ENCODE measurements around the gene SCGB3A2.
"Not testable (repeated sequence)": the region's sequence is repeated elsewhere in the genome, so short reads cannot be mapped to it uniquely, and the experiment has no call there.

The SCGB3A2 gene

GRCh38 chr5:147860641-147861025 is 17.9 kb upstream of the SCGB3A2 start:
- no peak overlapping the region for H3K27ac ChIP-seq (ENCODE audit: low read length, poor library complexity, severe bottlenecking)
- H3K4me2 ChIP-seq (ENCODE audit: low read length, poor library complexity, severe bottlenecking), result no peak overlapping the region
- no peak overlapping the region for H3K18ac ChIP-seq (ENCODE audit: low read depth in 1 of 2, low read length in 2 of 2)
- H3K9me3 ChIP-seq (ENCODE audit: control insufficient read depth, low read length), result no peaks in the 10 kb centered on the region
- no peaks in the 10 kb centered on the region for H3K79me1 ChIP-seq (replicated peaks; ENCODE audit: low read length, poor library complexity, severe bottlenecking)
- H3K14ac ChIP-seq (ENCODE audit: low read length in 2 of 2), result no peak overlapping the region
- no peak overlapping the region for H3K4ac ChIP-seq (ENCODE audit: low read depth in 1 of 2, low read length in 2 of 2)
- H3K4me1 ChIP-seq (ENCODE audit: control insufficient read depth, insufficient read depth, low read depth, low read length), result no peaks in the 10 kb centered on the region
- H2AK5ac ChIP-seq (ENCODE audit: low read length, severe bottlenecking), result no peak overlapping the region
- no peak overlapping the region for H4K8ac ChIP-seq (ENCODE audit: low read length)
- WGBS, result 80% methylated on average over 1 of the region's 1 CpG
- no peak overlapping the region for H4K91ac ChIP-seq (ENCODE audit: low read length)
- no peak overlapping the region for H3K23ac ChIP-seq (ENCODE audit: low read length in 2 of 2)
- H3K4me3 ChIP-seq (ENCODE audit: insufficient read depth in 1 of 2, low read depth in 1 of 2, low read length in 2 of 2), result no peak overlapping the region
- H2BK120ac ChIP-seq (ENCODE audit: low read depth, low read length), result no peak overlapping the region
- no peak overlapping the region for H2BK5ac ChIP-seq (ENCODE audit: low read depth, low read length, poor library complexity, severe bottlenecking)
- H2BK15ac ChIP-seq (ENCODE audit: low read depth, poor library complexity, severe bottlenecking), result no peak overlapping the region
- DNase-seq, result no peak
- no peaks in the 10 kb centered on the region for H3K36me3 ChIP-seq (ENCODE audit: control insufficient read depth in 1 of 2, insufficient read depth in 2 of 2, low read depth in 1 of 2, low read length in 2 of 2)
- H3K27me3 ChIP-seq (ENCODE audit: control insufficient read depth in 1 of 2, insufficient read depth in 1 of 2, low read length in 2 of 2), result peaks cover 4 to 5% of the 10 kb centered on the region in 2 experiments
- H3K9ac ChIP-seq (ENCODE audit: low read length), result no peak overlapping the region
- no peak overlapping the region for H2AFZ ChIP-seq (ENCODE audit: low read depth, low read length)
- no peak overlapping the region for H2BK12ac ChIP-seq (ENCODE audit: low read length in 2 of 2)

DNA sequence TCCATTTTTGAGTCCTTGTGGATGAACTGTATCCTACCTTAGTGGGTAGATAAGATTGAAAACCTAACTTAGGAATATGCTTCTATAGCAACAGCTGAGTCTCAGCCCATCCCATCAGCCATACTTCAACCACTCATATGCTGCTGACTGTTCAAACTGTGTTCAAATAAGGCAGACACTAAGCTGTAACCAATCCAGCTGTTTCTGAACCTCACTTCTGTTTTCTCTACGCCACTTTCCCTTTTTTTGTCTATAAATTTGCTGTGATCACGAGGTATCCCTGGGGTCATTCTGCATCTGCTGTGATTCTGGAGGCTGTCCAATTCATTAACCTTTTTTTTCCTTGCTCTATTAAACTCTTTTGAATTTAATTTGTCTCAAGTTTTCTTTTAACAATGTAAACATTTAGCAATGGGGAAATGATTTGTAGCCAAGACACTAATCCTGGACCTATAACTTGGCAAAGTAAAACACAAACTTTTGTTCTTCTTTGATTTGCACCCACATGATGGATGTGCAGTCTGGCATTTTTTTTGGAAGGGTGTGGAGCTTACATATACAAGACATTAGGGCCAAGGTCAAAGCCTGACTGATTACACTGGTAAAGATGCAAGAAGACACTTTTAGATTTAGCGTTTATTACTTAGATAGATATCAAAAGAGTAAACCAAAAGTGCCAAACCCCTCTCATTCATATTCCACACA is 14.9 kb upstream of the SCGB3A2 start:
- Histone ChIP-seq H3K27ac (ENCODE audit: low read length, poor library complexity, severe bottlenecking) (no peak overlapping the region), H2AK5ac (ENCODE audit: low read length, severe bottlenecking) (no peak overlapping the region), H3K27me3 (ENCODE audit: control insufficient read depth in 1 of 2, insufficient read depth in 1 of 2, low read length in 2 of 2) (peaks cover 3% of the 10 kb centered on the region in 2 experiments), H3K4ac (ENCODE audit: low read depth in 1 of 2, low read length in 2 of 2) (no peak overlapping the region), H3K4me1 (ENCODE audit: control insufficient read depth, insufficient read depth, low read depth, low read length) (no peaks in the 10 kb centered on the region), H2BK5ac (ENCODE audit: low read depth, low read length, poor library complexity, severe bottlenecking) (no peak overlapping the region), H4K91ac (ENCODE audit: low read length) (no peak overlapping the region), H3K79me1 (replicated peaks; ENCODE audit: low read length, poor library complexity, severe bottlenecking) (no peaks in the 10 kb centered on the region), H2AFZ (ENCODE audit: low read depth, low read length) (no peak overlapping the region), H3K4me2 (ENCODE audit: low read length, poor library complexity, severe bottlenecking) (no peak overlapping the region), H3K9me3 (ENCODE audit: control insufficient read depth, low read length) (no peaks in the 10 kb centered on the region), H2BK15ac (ENCODE audit: low read depth, poor library complexity, severe bottlenecking) (no peak overlapping the region), H2BK120ac (ENCODE audit: low read depth, low read length) (no peak overlapping the region), H3K36me3 (ENCODE audit: control insufficient read depth in 1 of 2, insufficient read depth in 2 of 2, low read depth in 1 of 2, low read length in 2 of 2) (no peaks in the 10 kb centered on the region), H3K9ac (ENCODE audit: low read length) (no peak overlapping the region), H3K23ac (ENCODE audit: low read length in 2 of 2) (no peak overlapping the region), H3K18ac (ENCODE audit: low read depth in 1 of 2, low read length in 2 of 2) (no peak overlapping the region), H2BK12ac (ENCODE audit: low read length in 2 of 2) (no peak overlapping the region), H3K4me3 (ENCODE audit: insufficient read depth in 1 of 2, low read depth in 1 of 2, low read length in 2 of 2) (no peak overlapping the region), H3K14ac (ENCODE audit: low read length in 2 of 2) (no peak overlapping the region), H4K8ac (ENCODE audit: low read length) (no peak overlapping the region)
- DNase-seq, result no peak
- WGBS, result 73% methylated on average over 3 of the region's 3 CpGs

GRCh38 chr5:147869112-147869511 is 9.4 kb upstream of the SCGB3A2 start:
- Histone ChIP-seq H3K36me3 (ENCODE audit: control insufficient read depth in 1 of 2, insufficient read depth in 2 of 2, low read depth in 1 of 2, low read length in 2 of 2) (no peaks in the 10 kb centered on the region), H3K4me3 (ENCODE audit: insufficient read depth in 1 of 2, low read depth in 1 of 2, low read length in 2 of 2) (no peak overlapping the region), H3K4ac (ENCODE audit: low read depth in 1 of 2, low read length in 2 of 2) (no peak overlapping the region), H3K23ac (ENCODE audit: low read length in 2 of 2) (no peak overlapping the region), H3K27me3 (ENCODE audit: control insufficient read depth in 1 of 2, insufficient read depth in 1 of 2, low read length in 2 of 2) (peaks cover 3 to 17% of the 10 kb centered on the region in 2 experiments), H2BK15ac (ENCODE audit: low read depth, poor library complexity, severe bottlenecking) (no peak overlapping the region), H3K18ac (ENCODE audit: low read depth in 1 of 2, low read length in 2 of 2) (no peak overlapping the region), H3K4me2 (ENCODE audit: low read length, poor library complexity, severe bottlenecking) (no peak overlapping the region), H3K4me1 (ENCODE audit: control insufficient read depth, insufficient read depth, low read depth, low read length) (no peaks in the 10 kb centered on the region), H4K91ac (ENCODE audit: low read length) (no peak overlapping the region), H2BK12ac (ENCODE audit: low read length in 2 of 2) (no peak overlapping the region), H3K9ac (ENCODE audit: low read length) (no peak overlapping the region), H2BK120ac (ENCODE audit: low read depth, low read length) (no peak overlapping the region), H2AFZ (ENCODE audit: low read depth, low read length) (no peak overlapping the region), H3K9me3 (ENCODE audit: control insufficient read depth, low read length) (no peaks in the 10 kb centered on the region), H3K14ac (ENCODE audit: low read length in 2 of 2) (no peak overlapping the region), H3K79me1 (replicated peaks; ENCODE audit: low read length, poor library complexity, severe bottlenecking) (no peaks in the 10 kb centered on the region), H2AK5ac (ENCODE audit: low read length, severe bottlenecking) (no peak overlapping the region), H3K27ac (ENCODE audit: low read length, poor library complexity, severe bottlenecking) (no peak overlapping the region), H2BK5ac (ENCODE audit: low read depth, low read length, poor library complexity, severe bottlenecking) (no peak overlapping the region), H4K8ac (ENCODE audit: low read length) (no peak overlapping the region)
- 21% methylated on average over 4 of the region's 4 CpGs for WGBS
- no peak for DNase-seq

GRCh38 chr5:147869892-147870291 is 8.6 kb upstream of the SCGB3A2 start:
- WGBS, result 8% methylated on average over 3 of the region's 6 CpGs
- H4K91ac ChIP-seq (ENCODE audit: low read length); H2BK12ac ChIP-seq (ENCODE audit: low read length in 2 of 2); H2BK15ac ChIP-seq (ENCODE audit: low read depth, poor library complexity, severe bottlenecking); H3K4me1 ChIP-seq (ENCODE audit: control insufficient read depth, insufficient read depth, low read depth, low read length); H2BK5ac ChIP-seq (ENCODE audit: low read depth, low read length, poor library complexity, severe bottlenecking); DNase-seq; H3K4ac ChIP-seq (ENCODE audit: low read depth in 1 of 2, low read length in 2 of 2); H2AFZ ChIP-seq (ENCODE audit: low read depth, low read length); H2AK5ac ChIP-seq (ENCODE audit: low read length, severe bottlenecking); H3K14ac ChIP-seq (ENCODE audit: low read length in 2 of 2); H3K18ac ChIP-seq (ENCODE audit: low read depth in 1 of 2, low read length in 2 of 2); H3K4me2 ChIP-seq (ENCODE audit: low read length, poor library complexity, severe bottlenecking); H3K9me3 ChIP-seq (ENCODE audit: control insufficient read depth, low read length); H3K79me1 ChIP-seq (replicated peaks; ENCODE audit: low read length, poor library complexity, severe bottlenecking); H3K9ac ChIP-seq (ENCODE audit: low read length); H3K4me3 ChIP-seq (ENCODE audit: insufficient read depth in 1 of 2, low read depth in 1 of 2, low read length in 2 of 2); H3K36me3 ChIP-seq (ENCODE audit: control insufficient read depth in 1 of 2, insufficient read depth in 2 of 2, low read depth in 1 of 2, low read length in 2 of 2); H3K23ac ChIP-seq (ENCODE audit: low read length in 2 of 2); H3K27ac ChIP-seq (ENCODE audit: low read length, poor library complexity, severe bottlenecking); H4K8ac ChIP-seq (ENCODE audit: low read length); H2BK120ac ChIP-seq (ENCODE audit: low read depth, low read length): not testable (repeated sequence)
- H3K27me3 ChIP-seq (ENCODE audit: control insufficient read depth in 1 of 2, insufficient read depth in 1 of 2, low read length in 2 of 2), result peaks cover 3 to 24% of the 10 kb centered on the region in 2 experiments
